K562 (cell line): ENCODE data around the gene KLK1. TPM values are rescaled to one million over a fixed set of nuclear protein-coding genes. Genes with fewer than 3 reads are reported as not detected.

ENCODE experiments used
- E2F8 ChIP-seq: fragments of 450-650 bp; IDR thresholded peaks from 2 replicates; pipeline ENCODE4 v1.7.1; 2018; ENCODE audit warnings: mild to moderate bottlenecking, low read depth; ENCODE audit not compliant: partially characterized antibody
- ELK3 ChIP-seq: fragments of 450-650 bp; formaldehyde crosslinking; IDR thresholded peaks from 2 replicates; pipeline ENCODE4 v1.4.0; 2020; ENCODE audit warnings: mild to moderate bottlenecking
- HCFC1 ChIP-seq: IDR thresholded peaks from 2 replicates; pipeline ENCODE4 v1.6.1; 2012; ENCODE audit warnings: low read depth, low read length, improper control_type of control experiment
- HNRNPUL1 ChIP-seq: fragments of 200-400 bp; formaldehyde crosslinking; IDR thresholded peaks from 2 replicates; pipeline ENCODE4 v1.6.1; 2017; ENCODE audit warnings: low read length
- MAX ChIP-seq: sonication (generic); formaldehyde crosslinking; IDR thresholded peaks from 2 replicates; pipeline ENCODE4 v1.9.0; 2022; ENCODE audit warnings: mild to moderate bottlenecking, missing genetic modification reagents
- MEF2A ChIP-seq: IDR thresholded peaks from 2 replicates; pipeline ENCODE4 v1.6.1; 2011; ENCODE audit warnings: low read depth, mild to moderate bottlenecking, low read length, moderate library complexity; ENCODE audit not compliant: control insufficient read depth
- MGA ChIP-seq: fragments of 450-650 bp; IDR thresholded peaks from 2 replicates; pipeline ENCODE4 v1.6.1; 2016; ENCODE audit warnings: mild to moderate bottlenecking, moderate library complexity
- MNT ChIP-seq, 2 experiments: fragments of 450-650 bp; conservative IDR thresholded peaks; 2 replicates each; pipeline ENCODE4 v1.6.1; 2017; ENCODE audit warnings: mild to moderate bottlenecking in 2 of 2, moderate library complexity in 2 of 2
- PHB2 ChIP-seq: fragments of 450-650 bp; IDR thresholded peaks from 2 replicates; pipeline ENCODE4 v1.6.1; 2017; ENCODE audit warnings: low read depth
- PTBP1 ChIP-seq: fragments of 200-400 bp; formaldehyde crosslinking; IDR thresholded peaks from 2 replicates; pipeline ENCODE4 v1.6.1; 2017; ENCODE audit warnings: low read depth, low read length
- polyA plus RNA-seq, 8 experiments: library from polyadenylated mRNA; depleted of rRNA in 4 of 8; stranded (reverse) in 5 of 8; unstranded in 3 of 8; fragments of >200 nt; fragmentation: Nextera tagmentation in 2 of 8; fragmentation: Illumina TruSeq in 1 of 8; extraction: Ambion mirVana in 2 of 8; extraction: Trizol in 1 of 8; gene quantifications; 2 replicates each; pipeline versions ENCODE4 v1.2.1 to v1.2.3, GENCODE V29; 2011 to 2014; ENCODE audit warnings: inconsistent platforms in 1 of 8, missing spikeins in 1 of 8
- total RNA-seq, 7 experiments: library from RNA; depleted of rRNA in 6 of 7; stranded (reverse); fragments of >200 nt in 6 of 7; fragmentation: Illumina TruSeq in 2 of 7; extraction: Trizol in 2 of 7; gene quantifications; 2 replicates each; pipeline versions ENCODE4 v1.2.1 to v1.2.3, GENCODE V29; 2011 to 2021; ENCODE audit warnings: low replicate concordance in 1 of 7

The KLK1 gene
- total and polyA plus RNA-seq, 9 of the 15 experiments (the other 6 are each of a cell fraction or from before 2014, with no cell fraction given) = 0.87 to 15.4 (median 9.1) TPM

- 0 out of 2 replicates have a peak, but pooled peaks have one; percentile 15 for TF ChIP-seq MGA
- TF ChIP-seq MAX (CRISPR knock-in tag) = peak; percentile 23; the same call in 1 of the 2 replicates
- peak; percentile 60; the same call in 1 of the 2 replicates for TF ChIP-seq PTBP1
- no peak for TF ChIP-seq E2F8
- TF ChIP-seq PHB2 = no peak
- TF ChIP-seq HNRNPUL1 = 0 out of 2 replicates have a peak, but pooled peaks have one; percentile 34
- no peak for TF ChIP-seq ELK3
- TF ChIP-seq MEF2A = no peak
- TF ChIP-seq MNT (conservative IDR thresholded peaks at IDR 0.05) = 0 out of 4 replicates have a peak, but pooled peaks of 1 of the 2 experiments have one; percentile 9
- TF ChIP-seq HCFC1 = no peak
Observed at GRCh38 chr19:50795664-50796073, 27.9 kb downstream of the KLK1 start (continued).
